ENCODE data around the gene CREB5. TPM values are rescaled to one million over a fixed set of nuclear protein-coding genes. Genes with fewer than 3 reads are reported as not detected.
A peak's percentile ranks its signal among the peaks of the same experiment; 100 is the strongest.

CREB5 gene
- total RNA-seq, 1 donor from 2014 or later, result 25.7 TPM

DNA sequence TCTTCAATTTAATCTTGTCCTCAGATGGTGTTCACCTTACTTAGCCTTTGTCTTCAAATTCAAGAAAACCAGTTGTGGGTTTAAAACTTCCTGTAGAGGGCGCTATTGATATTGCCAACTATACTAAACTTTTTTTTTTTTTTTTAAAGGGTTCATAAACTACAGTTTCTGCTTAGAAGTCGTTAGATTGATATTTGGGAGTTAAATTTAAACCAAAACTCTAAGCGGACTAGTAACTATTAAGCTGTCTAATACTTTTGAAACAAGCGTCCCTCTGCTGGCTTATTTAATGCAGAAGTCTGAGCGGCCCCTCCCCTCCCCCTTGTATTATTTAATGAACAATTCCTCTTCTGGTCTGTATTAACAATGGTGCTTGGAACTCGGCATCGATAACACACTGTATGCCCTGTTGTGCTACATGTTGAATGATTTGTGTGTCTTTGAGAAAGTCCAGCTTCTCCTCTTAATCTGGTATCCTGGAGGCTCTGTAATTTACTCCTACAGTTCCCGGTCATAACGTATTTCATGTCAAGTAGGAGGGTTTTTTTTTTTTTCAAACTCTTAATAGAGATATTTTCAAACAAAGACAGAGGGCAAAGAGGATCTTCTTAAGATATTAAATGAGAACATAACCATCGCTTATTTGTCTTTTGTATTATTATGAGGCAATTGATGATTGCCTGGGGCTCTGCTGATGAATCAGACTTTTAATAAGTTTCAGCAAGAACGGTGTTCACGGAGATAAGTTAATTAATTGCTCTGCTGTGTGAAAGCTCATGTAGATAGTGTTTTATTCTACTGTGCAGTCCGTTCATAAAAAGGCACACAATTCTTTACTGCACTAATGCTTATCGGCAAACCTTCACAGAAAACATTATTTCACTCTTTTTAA, 22.6 kb upstream of the CREB5 start:
- DNase-seq (ENCODE audit: low read depth), result peak; percentile 66
- peak overlapping the region; percentile 55 for H3K4me3 ChIP-seq (ENCODE audit: low read depth, low read length)
- TF ChIP-seq, protein P1, sequence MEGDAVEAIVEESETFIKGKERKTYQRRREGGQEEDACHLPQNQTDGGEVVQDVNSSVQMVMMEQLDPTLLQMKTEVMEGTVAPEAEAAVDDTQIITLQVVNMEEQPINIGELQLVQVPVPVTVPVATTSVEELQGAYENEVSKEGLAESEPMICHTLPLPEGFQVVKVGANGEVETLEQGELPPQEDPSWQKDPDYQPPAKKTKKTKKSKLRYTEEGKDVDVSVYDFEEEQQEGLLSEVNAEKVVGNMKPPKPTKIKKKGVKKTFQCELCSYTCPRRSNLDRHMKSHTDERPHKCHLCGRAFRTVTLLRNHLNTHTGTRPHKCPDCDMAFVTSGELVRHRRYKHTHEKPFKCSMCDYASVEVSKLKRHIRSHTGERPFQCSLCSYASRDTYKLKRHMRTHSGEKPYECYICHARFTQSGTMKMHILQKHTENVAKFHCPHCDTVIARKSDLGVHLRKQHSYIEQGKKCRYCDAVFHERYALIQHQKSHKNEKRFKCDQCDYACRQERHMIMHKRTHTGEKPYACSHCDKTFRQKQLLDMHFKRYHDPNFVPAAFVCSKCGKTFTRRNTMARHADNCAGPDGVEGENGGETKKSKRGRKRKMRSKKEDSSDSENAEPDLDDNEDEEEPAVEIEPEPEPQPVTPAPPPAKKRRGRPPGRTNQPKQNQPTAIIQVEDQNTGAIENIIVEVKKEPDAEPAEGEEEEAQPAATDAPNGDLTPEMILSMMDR (conservative IDR thresholded peaks at IDR 0.05; ENCODE audit: low read depth, low read length), result peak; percentile 80

GRCh38 chr7:28390426-28390825, 21.9 kb upstream of the CREB5 start:
- no peak for DNase-seq (ENCODE audit: low read depth)
- TF ChIP-seq, protein P1 (conservative IDR thresholded peaks at IDR 0.05; ENCODE audit: low read depth, low read length), result no peak
- H3K4me3 ChIP-seq (ENCODE audit: low read depth, low read length), result peak overlapping the region; percentile 55

GRCh38 chr7:28392289-28392688, 20.0 kb upstream of the CREB5 start:
- no peak overlapping the region for H3K4me3 ChIP-seq (ENCODE audit: low read depth, low read length)
- TF ChIP-seq, protein P1 (conservative IDR thresholded peaks at IDR 0.05; ENCODE audit: low read depth, low read length), result no peak
- DNase-seq (ENCODE audit: low read depth), result no peak

DNA sequence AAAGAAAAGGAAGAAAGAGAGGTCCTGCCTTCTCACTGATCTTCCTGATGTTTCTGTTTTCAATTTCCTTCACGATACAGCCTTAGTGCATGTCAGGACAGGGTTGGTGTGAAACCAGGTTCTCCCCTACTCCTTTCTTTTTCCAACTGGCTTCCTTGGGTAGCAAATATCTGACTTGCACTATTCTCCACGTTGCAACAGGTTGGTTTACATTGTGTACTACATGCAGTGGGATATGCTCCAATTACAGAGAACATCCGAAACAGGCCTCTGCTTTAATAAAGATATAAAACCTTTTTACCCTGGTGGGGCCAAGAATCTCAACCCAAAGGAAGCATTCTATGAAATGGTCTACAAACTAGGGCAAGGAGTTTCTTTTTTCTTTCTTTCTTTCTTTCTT, 16.9 kb upstream of the CREB5 start:
- DNase-seq (ENCODE audit: low read depth), result no peak

DNA sequence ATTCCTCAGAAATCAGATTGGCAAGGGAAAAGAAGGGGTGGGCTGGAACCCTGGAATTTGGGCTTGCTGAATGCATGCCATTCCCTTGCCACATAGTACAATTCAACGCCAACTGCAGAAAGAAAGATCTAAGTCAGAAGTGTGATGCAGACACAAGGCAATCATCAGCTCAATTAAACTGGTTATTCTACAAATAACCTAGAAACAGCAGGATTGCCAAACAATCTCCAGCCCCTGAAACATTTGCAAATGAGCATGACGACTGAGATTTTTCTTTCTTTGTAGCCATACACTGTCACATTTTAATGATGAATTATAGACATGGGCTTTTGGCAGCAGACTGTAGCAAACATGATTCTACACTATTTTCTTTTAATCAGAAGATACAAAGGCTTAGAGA, 16.5 kb upstream of the CREB5 start:
- no peak overlapping the region for H3K4me3 ChIP-seq (ENCODE audit: low read depth, low read length)
- TF ChIP-seq, protein P1 (conservative IDR thresholded peaks at IDR 0.05; ENCODE audit: low read depth, low read length), result no peak
- no peak for DNase-seq (ENCODE audit: low read depth)

More for the DNA sequence above, 16.9 kb upstream of the CREB5 start:
- H3K4me3 ChIP-seq (ENCODE audit: low read depth, low read length), result no peak overlapping the region
- TF ChIP-seq, protein P1 (conservative IDR thresholded peaks at IDR 0.05; ENCODE audit: low read depth, low read length), result no peak

- TF ChIP-seq, protein P1 (conservative IDR thresholded peaks at IDR 0.05; ENCODE audit: low read depth, low read length), result no peak
- H3K4me3 ChIP-seq (ENCODE audit: low read depth, low read length), result no peak overlapping the region
- no peak for DNase-seq (ENCODE audit: low read depth)
These were observed 15.2 kb upstream of the CREB5 start for GRCh38 chr7:28397141-28397540.
